ENCODE measurements around the gene MN1.

MN1 gene

GRCh38 chr22:27734066-27734465 lies 67.5 kb downstream of the MN1 start:
- Histone ChIP-seq H3K4me3 (replicated peaks; ENCODE audit: insufficient read depth, low read length) (no peak overlapping the region), H3K27ac (replicated peaks) (no peak overlapping the region), H3K27me3 (ENCODE audit: insufficient read depth, poor library complexity, severe bottlenecking) (no peaks in the 10 kb centered on the region)
- TF ChIP-seq POLR2AphosphoS5 (IDR thresholded peaks at IDR 0.05; ENCODE audit: low read depth) (no peak), SPI1 (IDR thresholded peaks at IDR 0.05; ENCODE audit: borderline replicate concordance, low read depth) (no peak), GABPA (IDR thresholded peaks at IDR 0.05; ENCODE audit: low read depth) (no peak), REST (IDR thresholded peaks at IDR 0.05; ENCODE audit: insufficient replicate concordance, low read depth) (no peak), CTCF (IDR thresholded peaks at IDR 0.05; ENCODE audit: insufficient read depth, low read length) (no peak)
- no peak for DNase-seq (ENCODE audit: low read depth in 1 of 2, low spot score in 1 of 2)

- no peak for DNase-seq (ENCODE audit: low read depth in 1 of 2, low spot score in 1 of 2)
- TF ChIP-seq GABPA (IDR thresholded peaks at IDR 0.05; ENCODE audit: low read depth) (no peak), POLR2AphosphoS5 (IDR thresholded peaks at IDR 0.05; ENCODE audit: low read depth) (no peak), CTCF (IDR thresholded peaks at IDR 0.05; ENCODE audit: insufficient read depth, low read length) (no peak), SPI1 (IDR thresholded peaks at IDR 0.05; ENCODE audit: borderline replicate concordance, low read depth) (no peak), REST (IDR thresholded peaks at IDR 0.05; ENCODE audit: insufficient replicate concordance, low read depth) (no peak)
- H3K4me3 ChIP-seq (replicated peaks; ENCODE audit: insufficient read depth, low read length) = no peak overlapping the region
- H3K27me3 ChIP-seq (ENCODE audit: insufficient read depth, poor library complexity, severe bottlenecking) = no peaks in the 10 kb centered on the region
- H3K27ac ChIP-seq (replicated peaks) = no peak overlapping the region
Measured at GRCh38 chr22:27732841-27733240, 68.7 kb downstream of the MN1 start.

- H3K27ac ChIP-seq (replicated peaks) = no peak overlapping the region
- no peak for DNase-seq (ENCODE audit: low read depth in 1 of 2, low spot score in 1 of 2)
- H3K27me3 ChIP-seq (ENCODE audit: insufficient read depth, poor library complexity, severe bottlenecking) = no peaks in the 10 kb centered on the region
- H3K4me3 ChIP-seq (replicated peaks; ENCODE audit: insufficient read depth, low read length) = no peak overlapping the region
- TF ChIP-seq GABPA (IDR thresholded peaks at IDR 0.05; ENCODE audit: low read depth) (no peak), SPI1 (IDR thresholded peaks at IDR 0.05; ENCODE audit: borderline replicate concordance, low read depth) (no peak), POLR2AphosphoS5 (IDR thresholded peaks at IDR 0.05; ENCODE audit: low read depth) (no peak), REST (IDR thresholded peaks at IDR 0.05; ENCODE audit: insufficient replicate concordance, low read depth) (no peak)
Measured at GRCh38 chr22:27732391-27732790, 69.2 kb downstream of the MN1 start.
